Sigmoid colon (tissue), 7 donors: ENCODE measurements around the gene JAKMIP3. TPM values are rescaled to one million over a fixed set of nuclear protein-coding genes. Genes with fewer than 3 reads are reported as not detected.

ENCODE experiments used
- DNase-seq: peaks from one replicate; pipeline ENCODE4 v3.0.0-alpha.2; 2019
- H3K27ac ChIP-seq, 4 donors: fragments of 200-600 bp; sonication (generic); one replicate each; pipeline ENCODE4 v1.5.1; 2016 to 2019; ENCODE audit warnings: mild to moderate bottlenecking in 1 of 4
- H3K27me3 ChIP-seq, 3 donors: fragments of 200-600 bp; sonication (generic); one replicate each; pipeline ENCODE4 v1.5.1; 2019; ENCODE audit warnings: mild to moderate bottlenecking in 1 of 3
- H3K36me3 ChIP-seq, 4 donors: fragments of 200-600 bp; sonication (generic); one replicate each; pipeline ENCODE4 v1.5.1; 2016 to 2019
- H3K4me1 ChIP-seq, 4 donors: fragments of 200-600 bp; sonication (generic); one replicate each; pipeline ENCODE4 v1.5.1; 2017 to 2019
- H3K4me3 ChIP-seq, 4 donors: fragments of 200-600 bp; sonication (generic); one replicate each; pipeline ENCODE4 v1.5.1; 2017 to 2019; ENCODE audit warnings: mild to moderate bottlenecking in 2 of 4, moderate library complexity in 1 of 4
- H3K9me3 ChIP-seq, 4 donors: fragments of 200-600 bp in 3 of 4; sonication (generic) in 3 of 4; one replicate each; pipeline versions ENCODE4 v1.5.1 to v1.6.1; 2013 to 2019
- EP300 ChIP-seq, 4 donors: sonication (generic); formaldehyde crosslinking; IDR thresholded peaks; one replicate each; pipeline ENCODE4 v1.6.1; 2017; ENCODE audit warnings: antibody characterized with exemption in 4 of 4
- POLR2A ChIP-seq, 2 donors: fragments of 450-650 bp; IDR thresholded peaks; one replicate each; pipeline ENCODE4 v1.6.1; 2016; ENCODE audit warnings: antibody characterized with exemption in 2 of 2, mild to moderate bottlenecking in 2 of 2, moderate library complexity in 2 of 2
- POLR2AphosphoS5 ChIP-seq, 4 donors: sonication (generic); formaldehyde crosslinking; IDR thresholded peaks; one replicate each; pipeline ENCODE4 v1.6.1; 2017; ENCODE audit warnings: antibody characterized with exemption in 4 of 4
- WGBS, 2 donors: extraction: QIAGEN DNeasy Blood & Tissue Kit; methylation state at CpG; one replicate each; pipeline ENCODE4 v1.1.7; 2013; 5-methylcytosine and 5-hydroxymethylcytosine counted together
- intact Hi-C: fragments of 100-400 bp; cut with DNase I; formaldehyde crosslinking; loops from one replicate; pipeline ENCODE4 v1.15.1; 2023
- polyA plus RNA-seq, 3 donors: library from polyadenylated mRNA; stranded (reverse); fragments of 200-250 nt; gene quantifications; one replicate each; pipeline ENCODE4 v1.2.3, GENCODE V29; 2013
- total RNA-seq, 4 donors: library from RNA; depleted of rRNA; stranded (reverse); fragments of >200 nt; gene quantifications; one replicate each; pipeline ENCODE4 v1.1.0, GENCODE V29; 2016
- TF ChIP-seq, protein P1 (sequence below), 4 experiments: fragments of 450-650 bp in 3 of 4; fragments of 200-600 bp in 1 of 4; IDR thresholded peaks; one replicate each; pipeline ENCODE4 v1.5.1; 2016 to 2019; ENCODE audit warnings: antibody characterized with exemption in 4 of 4, mild to moderate bottlenecking in 3 of 4, moderate library complexity in 2 of 4
- donor health status: healthy with polysubstance abuse.
- donor health status: Bipolar disorder and iron deficiency.
- donor health status: healthy.

The JAKMIP3 gene
- total and polyA plus RNA-seq, 7 donors = 0.22 to 3.0 (median 0.71) TPM; not detected in 2

- intact Hi-C loops = no loop called here
- no peak overlapping the region for H3K4me3 ChIP-seq
Observed at GRCh38 chr10:132027423-132027983, 38.2 kb upstream of the JAKMIP3 start.

DNA sequence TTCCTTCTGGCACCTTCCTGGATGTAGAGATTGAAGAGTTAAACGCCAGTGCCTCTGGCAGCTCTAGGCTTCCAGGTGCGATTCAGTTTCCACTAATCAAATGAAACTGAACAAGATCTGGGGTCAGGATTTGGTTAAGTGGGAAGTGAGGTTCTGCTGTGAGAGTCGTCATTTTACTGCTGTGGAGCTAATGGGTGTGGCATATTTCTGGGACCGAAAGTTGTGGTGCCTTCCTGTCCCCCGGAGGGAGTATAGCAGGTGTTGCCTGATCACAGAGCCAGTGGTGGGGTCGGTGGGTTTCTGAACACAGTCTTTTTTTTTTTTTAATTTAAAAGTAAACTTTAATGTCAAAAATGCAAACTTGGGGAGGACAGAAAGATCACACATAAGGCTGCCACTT lies 37.0 kb upstream of the JAKMIP3 start:
- WGBS, 2 donors = 41 to 53% methylated on average over 6 of the region's 6 CpGs
- DNase-seq = no peak
- Histone ChIP-seq H3K27me3 (peaks cover 3 to 60% (median 3%) of the 10 kb centered on the region in 3 donors), H3K4me1 (peaks cover 0 to 3% (median 2%) of the 10 kb centered on the region in 4 donors), H3K27ac (no peak overlapping the region), H3K9me3 (no peaks in the 10 kb centered on the region), H3K36me3 (no peaks in the 10 kb centered on the region), H3K4me3 (no peak overlapping the region)
- TF ChIP-seq POLR2AphosphoS5 (IDR thresholded peaks at IDR 0.05) = no peak
- TF ChIP-seq POLR2A (IDR thresholded peaks at IDR 0.05) = no peak
- TF ChIP-seq, protein P1, sequence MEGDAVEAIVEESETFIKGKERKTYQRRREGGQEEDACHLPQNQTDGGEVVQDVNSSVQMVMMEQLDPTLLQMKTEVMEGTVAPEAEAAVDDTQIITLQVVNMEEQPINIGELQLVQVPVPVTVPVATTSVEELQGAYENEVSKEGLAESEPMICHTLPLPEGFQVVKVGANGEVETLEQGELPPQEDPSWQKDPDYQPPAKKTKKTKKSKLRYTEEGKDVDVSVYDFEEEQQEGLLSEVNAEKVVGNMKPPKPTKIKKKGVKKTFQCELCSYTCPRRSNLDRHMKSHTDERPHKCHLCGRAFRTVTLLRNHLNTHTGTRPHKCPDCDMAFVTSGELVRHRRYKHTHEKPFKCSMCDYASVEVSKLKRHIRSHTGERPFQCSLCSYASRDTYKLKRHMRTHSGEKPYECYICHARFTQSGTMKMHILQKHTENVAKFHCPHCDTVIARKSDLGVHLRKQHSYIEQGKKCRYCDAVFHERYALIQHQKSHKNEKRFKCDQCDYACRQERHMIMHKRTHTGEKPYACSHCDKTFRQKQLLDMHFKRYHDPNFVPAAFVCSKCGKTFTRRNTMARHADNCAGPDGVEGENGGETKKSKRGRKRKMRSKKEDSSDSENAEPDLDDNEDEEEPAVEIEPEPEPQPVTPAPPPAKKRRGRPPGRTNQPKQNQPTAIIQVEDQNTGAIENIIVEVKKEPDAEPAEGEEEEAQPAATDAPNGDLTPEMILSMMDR (IDR thresholded peaks at IDR 0.05) = no peak
- no peak for TF ChIP-seq EP300 (IDR thresholded peaks at IDR 0.05)
- intact Hi-C loops = no loop called here

More at GRCh38 chr10:132027423-132027983, 38.2 kb upstream of the JAKMIP3 start:
- 66 to 75% methylated on average over 3 of the region's 3 CpGs for WGBS, 2 donors
- H3K9me3 ChIP-seq = no peaks in the 10 kb centered on the region
- no peak for TF ChIP-seq POLR2A (IDR thresholded peaks at IDR 0.05)
- TF ChIP-seq EP300 (IDR thresholded peaks at IDR 0.05) = no peak
- TF ChIP-seq, protein P1 (IDR thresholded peaks at IDR 0.05) = no peak
- no peak for TF ChIP-seq POLR2AphosphoS5 (IDR thresholded peaks at IDR 0.05)
- no peak for DNase-seq
- H3K27me3 ChIP-seq = peaks cover 1 to 49% (median 3%) of the 10 kb centered on the region in 3 donors
- no peak overlapping the region for H3K27ac ChIP-seq
- H3K36me3 ChIP-seq = no peaks in the 10 kb centered on the region
- H3K4me1 ChIP-seq = peaks cover 0 to 9% (median 8%) of the 10 kb centered on the region in 4 donors

- Histone ChIP-seq H3K27ac (no peak overlapping the region), H3K36me3 (no peaks in the 10 kb centered on the region), H3K27me3 (peaks cover 3 to 66% (median 3%) of the 10 kb centered on the region in 3 donors), H3K4me3 (no peak overlapping the region), H3K4me1 (peaks cover 0 to 7% (median 3%) of the 10 kb centered on the region in 4 donors), H3K9me3 (no peaks in the 10 kb centered on the region)
- TF ChIP-seq, protein P1 (IDR thresholded peaks at IDR 0.05) = no peak
- TF ChIP-seq EP300 (IDR thresholded peaks at IDR 0.05) = no peak
- no peak for TF ChIP-seq POLR2A (IDR thresholded peaks at IDR 0.05)
- WGBS, 2 donors = 75 to 76% methylated on average over 12 of the region's 12 CpGs
- no peak for DNase-seq
- intact Hi-C loops = no loop called here
Observed at GRCh38 chr10:132030898-132031463, 34.8 kb upstream of the JAKMIP3 start.

- Histone ChIP-seq H3K4me1 (peaks cover 0 to 22% (median 14%) of the 10 kb centered on the region in 4 donors), H3K27me3 (peaks cover 3 to 68% (median 15%) of the 10 kb centered on the region in 3 donors), H3K4me3 (no peak overlapping the region), H3K9me3 (no peaks in the 10 kb centered on the region), H3K27ac (no peak overlapping the region), H3K36me3 (no peaks in the 10 kb centered on the region)
- DNase-seq = no peak
- 73 to 88% methylated on average over 5 of the region's 5 CpGs for whole genome bisulfite sequencing, 2 donors
- no peak for TF ChIP-seq POLR2AphosphoS5 (IDR thresholded peaks at IDR 0.05)
- TF ChIP-seq POLR2A (IDR thresholded peaks at IDR 0.05) = no peak
- no peak for TF ChIP-seq EP300 (IDR thresholded peaks at IDR 0.05)
- TF ChIP-seq, protein P1 (IDR thresholded peaks at IDR 0.05) = no peak
- intact Hi-C loops = no loop called here
Observed at GRCh38 chr10:132033632-132034031, 32.1 kb upstream of the JAKMIP3 start.
